Tibial artery (tissue), 4 donors: Measurements from ENCODE around the gene DYNC1H1.

ENCODE experiments used
- DNase-seq, 2 donors: peaks; one replicate each; pipeline ENCODE4 v3.0.0-alpha.2; 2019
- H3K27ac ChIP-seq, 2 donors: fragments of 200-600 bp; sonication (generic) in 1 of 2; 1 replicate in 1 of 2; 2 replicates in 1 of 2; pipeline ENCODE4 v1.5.1; 2018 to 2019; ENCODE audit warnings: mild to moderate bottlenecking in 1 of 2
- H3K27me3 ChIP-seq, 2 donors: fragments of 200-600 bp; sonication (generic) in 1 of 2; one replicate each; pipeline versions ENCODE4 v1.5.1 to v1.6.0; 2016 to 2019
- H3K36me3 ChIP-seq, 3 donors: fragments of 200-600 bp; sonication (generic) in 2 of 3; one replicate each; pipeline ENCODE4 v1.5.1; 2016 to 2019; ENCODE audit warnings: mild to moderate bottlenecking in 2 of 3
- H3K4me1 ChIP-seq, 4 donors: fragments of 200-600 bp; sonication (generic) in 2 of 4; 1 replicate in 3 of 4; 2 replicates in 1 of 4; pipeline ENCODE4 v1.5.1; 2016 to 2019
- H3K4me3 ChIP-seq, 2 donors: fragments of 200-600 bp; sonication (generic) in 1 of 2; 1 replicate in 1 of 2; 2 replicates in 1 of 2; pipeline ENCODE4 v1.5.1; 2018 to 2019; ENCODE audit warnings: mild to moderate bottlenecking in 2 of 2
- H3K9me3 ChIP-seq, 3 donors: fragments of 200-600 bp; sonication (generic) in 1 of 3; one replicate each; pipeline ENCODE4 v1.5.1; 2016 to 2019
- intact Hi-C: fragments of 100-400 bp; cut with DNase I; formaldehyde crosslinking; loops from one replicate; pipeline ENCODE4 v1.15.0; 2023; ENCODE audit warnings: low total_unique reads
- TF ChIP-seq, protein P1 (sequence below), 2 experiments: fragments of 200-600 bp in 1 of 2; fragments of 450-650 bp in 1 of 2; IDR thresholded peaks; one replicate each; pipeline ENCODE4 v1.5.1; 2017 to 2019; ENCODE audit warnings: antibody characterized with exemption in 2 of 2, mild to moderate bottlenecking in 1 of 2, moderate library complexity in 1 of 2

Gene DYNC1H1

DNA sequence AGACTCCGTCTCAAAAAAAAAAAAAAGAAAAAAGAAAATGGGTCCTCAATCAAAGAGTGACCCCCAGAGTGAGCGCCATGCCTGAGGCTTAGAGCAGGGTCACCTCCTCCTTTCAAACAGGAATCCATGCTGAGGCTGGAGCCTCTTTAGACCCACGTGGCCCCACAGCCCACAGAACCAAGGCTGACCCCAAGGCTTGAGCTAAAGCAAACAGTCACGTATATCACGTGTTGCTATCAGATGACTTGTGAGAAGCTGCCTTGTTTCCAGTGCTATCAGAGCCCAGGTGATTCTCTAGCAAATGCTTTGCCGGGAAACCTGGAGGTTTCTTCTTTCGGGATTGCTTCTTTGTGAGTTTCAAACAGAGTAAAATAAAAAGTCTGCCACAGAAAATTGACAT lies 31.7 kb upstream of the DYNC1H1 start:
- Histone ChIP-seq H3K9me3 (no peaks in the 10 kb centered on the region), H3K36me3 (no peaks in the 10 kb centered on the region), H3K4me1 (peaks cover 0 to 8% (median 4%) of the 10 kb centered on the region in 4 donors), H3K27me3 (peaks cover 0 to 17% of the 10 kb centered on the region in 2 donors), H3K27ac (no peak overlapping the region), H3K4me3 (no peak overlapping the region)
- TF ChIP-seq, protein P1, sequence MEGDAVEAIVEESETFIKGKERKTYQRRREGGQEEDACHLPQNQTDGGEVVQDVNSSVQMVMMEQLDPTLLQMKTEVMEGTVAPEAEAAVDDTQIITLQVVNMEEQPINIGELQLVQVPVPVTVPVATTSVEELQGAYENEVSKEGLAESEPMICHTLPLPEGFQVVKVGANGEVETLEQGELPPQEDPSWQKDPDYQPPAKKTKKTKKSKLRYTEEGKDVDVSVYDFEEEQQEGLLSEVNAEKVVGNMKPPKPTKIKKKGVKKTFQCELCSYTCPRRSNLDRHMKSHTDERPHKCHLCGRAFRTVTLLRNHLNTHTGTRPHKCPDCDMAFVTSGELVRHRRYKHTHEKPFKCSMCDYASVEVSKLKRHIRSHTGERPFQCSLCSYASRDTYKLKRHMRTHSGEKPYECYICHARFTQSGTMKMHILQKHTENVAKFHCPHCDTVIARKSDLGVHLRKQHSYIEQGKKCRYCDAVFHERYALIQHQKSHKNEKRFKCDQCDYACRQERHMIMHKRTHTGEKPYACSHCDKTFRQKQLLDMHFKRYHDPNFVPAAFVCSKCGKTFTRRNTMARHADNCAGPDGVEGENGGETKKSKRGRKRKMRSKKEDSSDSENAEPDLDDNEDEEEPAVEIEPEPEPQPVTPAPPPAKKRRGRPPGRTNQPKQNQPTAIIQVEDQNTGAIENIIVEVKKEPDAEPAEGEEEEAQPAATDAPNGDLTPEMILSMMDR (IDR thresholded peaks at IDR 0.05): no peak
- no peak for DNase-seq
- intact Hi-C loops: no loop called here

DNA sequence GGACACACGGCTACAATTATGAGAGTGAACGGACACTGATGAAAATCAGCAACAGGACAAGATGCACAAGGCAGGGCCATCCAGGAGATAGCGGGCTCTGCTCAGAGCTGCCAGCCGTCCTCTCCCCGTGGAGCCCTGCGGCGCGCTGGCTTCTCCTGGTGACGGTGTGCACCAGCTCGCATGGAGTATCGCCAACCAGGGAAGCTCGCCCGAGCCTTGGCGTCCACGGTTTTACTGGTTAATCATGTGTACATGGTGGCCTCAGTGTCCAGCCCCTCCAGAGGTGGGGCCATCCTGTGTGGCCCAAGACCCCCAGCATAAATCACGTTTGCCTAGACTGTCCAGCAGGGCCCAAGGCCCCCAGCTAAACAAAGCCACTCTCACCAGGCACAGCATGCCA lies 31.2 kb upstream of the DYNC1H1 start:
- H3K27me3 ChIP-seq: peaks cover 0 to 22% of the 10 kb centered on the region in 2 donors
- no peaks in the 10 kb centered on the region for H3K36me3 ChIP-seq
- H3K4me3 ChIP-seq: no peak overlapping the region
- peaks cover 0 to 4% (median 2%) of the 10 kb centered on the region in 4 donors for H3K4me1 ChIP-seq
- TF ChIP-seq, protein P1 (IDR thresholded peaks at IDR 0.05): no peak
- intact Hi-C loops: no loop called here
- no peaks in the 10 kb centered on the region for H3K9me3 ChIP-seq
- peak in 1 of 2 donors; percentile 59 for DNase-seq
- no peak overlapping the region for H3K27ac ChIP-seq

DNA sequence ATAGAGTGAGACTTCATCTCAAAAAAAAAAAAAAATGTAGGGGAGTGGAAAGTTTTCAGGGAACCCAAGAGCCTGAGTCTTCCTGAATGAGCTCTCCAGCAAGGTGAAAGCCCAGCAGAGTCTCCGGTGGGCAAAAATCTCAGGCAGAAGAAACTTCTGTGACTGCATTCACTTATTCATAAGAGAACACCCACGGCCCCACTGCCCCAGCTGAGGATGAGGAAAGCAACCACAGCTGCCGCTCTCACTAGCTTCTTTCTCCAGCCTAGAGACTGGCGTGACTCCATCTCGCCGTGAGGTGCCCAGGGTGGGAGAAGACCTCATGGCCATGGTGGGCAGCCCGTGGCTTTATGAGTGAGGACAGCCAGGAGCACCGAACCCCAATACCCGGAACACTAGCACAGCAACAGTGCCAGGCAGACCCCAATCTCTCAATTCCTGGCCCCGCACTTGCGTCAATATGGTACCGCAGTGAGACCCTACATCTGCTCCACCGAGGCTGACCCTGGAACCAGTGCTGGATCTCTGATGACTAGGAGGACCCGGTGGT lies 29.7 kb upstream of the DYNC1H1 start:
- Histone ChIP-seq H3K9me3 (no peaks in the 10 kb centered on the region), H3K36me3 (no peaks in the 10 kb centered on the region), H3K27me3 (peaks cover 0 to 28% of the 10 kb centered on the region in 2 donors), H3K27ac (no peak overlapping the region), H3K4me1 (no peaks in the 10 kb centered on the region), H3K4me3 (no peak overlapping the region)
- TF ChIP-seq, protein P1 (IDR thresholded peaks at IDR 0.05): no peak
- DNase-seq: peak in 1 of 2 donors; percentile 42
- intact Hi-C loops: no loop called here

DNA sequence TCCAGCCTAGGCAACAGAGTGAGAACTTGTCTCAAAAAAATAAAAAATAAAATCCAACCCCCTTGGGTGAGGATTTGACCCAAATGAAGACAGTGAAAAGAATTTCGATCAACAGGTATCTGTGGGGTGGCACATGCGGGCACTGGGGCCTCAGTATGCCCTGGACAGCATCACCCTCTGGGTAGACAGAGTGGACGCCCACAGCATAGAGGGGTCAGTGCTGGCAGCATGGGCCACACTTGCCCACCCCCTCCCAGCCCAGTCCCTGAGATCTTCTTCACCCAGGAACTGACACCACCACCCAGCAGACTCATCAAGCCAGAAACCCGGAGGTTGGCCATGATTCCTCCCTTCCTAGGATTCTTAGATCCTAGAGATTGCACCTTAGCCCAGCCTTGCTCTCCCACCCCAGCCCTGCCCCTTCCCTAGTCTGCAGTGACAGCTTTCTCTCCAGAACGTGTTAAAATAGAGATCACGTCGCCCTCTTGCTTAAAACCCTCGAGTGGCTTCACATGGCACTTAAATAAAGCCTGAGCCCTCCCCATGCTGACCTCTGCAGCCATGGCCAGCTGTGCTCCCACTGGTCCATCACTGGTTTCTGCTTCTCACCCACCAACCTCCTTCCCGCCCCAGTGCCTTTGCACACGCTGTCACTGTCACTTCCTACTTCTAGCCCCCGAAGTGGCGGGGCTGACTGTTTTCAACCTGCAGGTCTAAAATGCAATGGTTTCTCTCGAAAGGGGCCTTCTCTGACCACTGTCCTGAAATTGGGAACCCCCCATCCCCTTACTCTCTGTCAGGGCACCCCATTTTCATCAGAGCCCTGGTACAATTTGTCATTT lies 26.2 kb upstream of the DYNC1H1 start:
- Histone ChIP-seq H3K4me3 (no peak overlapping the region), H3K36me3 (no peaks in the 10 kb centered on the region), H3K27me3 (peaks cover 0 to 32% of the 10 kb centered on the region in 2 donors), H3K27ac (no peak overlapping the region), H3K9me3 (no peaks in the 10 kb centered on the region), H3K4me1 (no peaks in the 10 kb centered on the region)
- intact Hi-C loops: no loop called here
- TF ChIP-seq, protein P1 (IDR thresholded peaks at IDR 0.05): no peak
- no peak for DNase-seq

DNA sequence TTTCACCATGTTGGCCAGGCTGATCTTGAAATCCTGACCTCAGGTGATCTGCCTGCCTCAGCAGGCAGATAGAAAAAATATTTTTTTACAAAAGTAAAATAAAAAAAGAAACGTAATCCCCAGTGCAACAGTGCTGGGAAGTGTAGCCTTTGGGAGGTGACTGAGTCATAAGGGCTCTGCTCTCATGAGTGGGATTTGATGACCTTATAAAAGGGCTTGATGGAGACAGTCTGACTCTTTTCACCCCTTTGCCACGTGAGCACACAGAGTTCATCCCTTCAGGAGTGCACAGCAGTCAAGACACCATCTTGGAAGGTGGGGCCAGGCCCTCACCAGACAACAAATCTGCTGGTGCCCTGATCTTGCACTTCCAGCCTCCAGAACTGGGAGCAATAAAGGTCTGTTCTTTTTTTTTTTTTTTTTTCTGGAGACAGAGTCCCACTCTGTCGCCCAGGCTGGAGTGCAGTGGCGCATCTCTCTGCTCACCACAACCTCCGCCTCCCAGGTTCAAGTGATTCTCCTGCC lies 24.7 kb upstream of the DYNC1H1 start:
- intact Hi-C loops: no loop called here
- Histone ChIP-seq H3K27ac (no peak overlapping the region), H3K4me3 (no peak overlapping the region), H3K36me3 (no peaks in the 10 kb centered on the region), H3K4me1 (no peaks in the 10 kb centered on the region), H3K27me3 (peaks cover 0 to 29% of the 10 kb centered on the region in 2 donors), H3K9me3 (no peaks in the 10 kb centered on the region)
- no peak for DNase-seq
- TF ChIP-seq, protein P1 (IDR thresholded peaks at IDR 0.05): no peak
